ENCODE data around the gene CRLF2. TPM values are rescaled to one million over a fixed set of nuclear protein-coding genes. Genes with fewer than 3 reads are reported as not detected.
A peak's percentile ranks its signal among the peaks of the same experiment; 100 is the strongest.
"Not testable (repeated sequence)": the region's sequence is repeated elsewhere in the genome, so short reads cannot be mapped to it uniquely, and the experiment has no call there.

The CRLF2 gene
- total RNA-seq, 2 donors from 2014 or later: not detected

DNA sequence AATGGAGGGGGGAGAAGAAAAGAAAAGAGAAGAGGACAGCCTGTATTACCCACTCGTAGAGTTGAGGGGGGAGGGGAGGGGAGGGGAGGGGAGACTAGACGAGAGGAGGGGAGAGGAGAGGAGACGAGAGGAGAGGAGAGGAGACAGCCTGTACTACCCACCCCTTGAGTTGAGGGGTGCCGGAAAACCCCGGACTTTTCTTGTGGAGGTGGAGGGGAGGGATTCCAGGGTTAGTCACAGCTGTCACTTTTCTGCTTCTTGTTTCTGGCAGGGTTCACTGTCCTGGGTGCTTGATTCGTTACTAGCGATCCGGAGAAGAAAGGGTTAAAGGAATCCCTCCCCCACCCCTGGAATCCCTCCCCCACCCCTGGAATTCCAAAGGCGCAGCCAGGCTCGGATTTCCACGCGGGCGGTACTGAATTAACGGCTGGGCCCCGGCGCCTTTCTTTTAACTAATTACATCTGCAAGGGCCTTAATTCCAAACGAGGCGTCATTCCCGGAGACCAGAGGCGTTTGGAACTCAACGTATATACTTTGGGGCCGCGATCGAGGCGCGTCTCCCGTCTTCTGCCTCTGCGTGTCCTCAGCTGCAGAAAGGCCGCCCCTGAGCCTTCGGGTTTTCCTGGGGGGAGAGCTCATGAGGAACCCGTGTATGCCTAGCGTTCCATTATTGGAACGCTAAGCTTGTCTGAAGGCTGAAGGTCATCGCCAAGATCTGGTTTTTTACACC, 36.0 kb upstream of the CRLF2 start:
- Histone ChIP-seq H3K27me3 (peaks cover 0 to 9% of the 10 kb centered on the region in 2 donors), H3K4me1 (peaks cover 10% of the 10 kb centered on the region), H3K9me3 (peaks cover 0 to 4% (median 0%) of the 10 kb centered on the region in 3 donors), H3K4me3 (no peak overlapping the region), H3K27ac (peak overlapping the region in 1 of 4 donors; percentile 52), H3K36me3 (replicated peaks in 1 of 2; ENCODE audit: insufficient read depth in 1 of 2, low read depth in 2 of 2) (no peaks in the 10 kb centered on the region)
- ATAC-seq (no peak), DNase-seq (no peak)
- intact Hi-C loops (cut with DNase I): no loop called here
- 2 to 7% methylated on average over 17 to 30 of the region's 34 CpGs for WGBS, 2 donors
- TF ChIP-seq, protein P1, sequence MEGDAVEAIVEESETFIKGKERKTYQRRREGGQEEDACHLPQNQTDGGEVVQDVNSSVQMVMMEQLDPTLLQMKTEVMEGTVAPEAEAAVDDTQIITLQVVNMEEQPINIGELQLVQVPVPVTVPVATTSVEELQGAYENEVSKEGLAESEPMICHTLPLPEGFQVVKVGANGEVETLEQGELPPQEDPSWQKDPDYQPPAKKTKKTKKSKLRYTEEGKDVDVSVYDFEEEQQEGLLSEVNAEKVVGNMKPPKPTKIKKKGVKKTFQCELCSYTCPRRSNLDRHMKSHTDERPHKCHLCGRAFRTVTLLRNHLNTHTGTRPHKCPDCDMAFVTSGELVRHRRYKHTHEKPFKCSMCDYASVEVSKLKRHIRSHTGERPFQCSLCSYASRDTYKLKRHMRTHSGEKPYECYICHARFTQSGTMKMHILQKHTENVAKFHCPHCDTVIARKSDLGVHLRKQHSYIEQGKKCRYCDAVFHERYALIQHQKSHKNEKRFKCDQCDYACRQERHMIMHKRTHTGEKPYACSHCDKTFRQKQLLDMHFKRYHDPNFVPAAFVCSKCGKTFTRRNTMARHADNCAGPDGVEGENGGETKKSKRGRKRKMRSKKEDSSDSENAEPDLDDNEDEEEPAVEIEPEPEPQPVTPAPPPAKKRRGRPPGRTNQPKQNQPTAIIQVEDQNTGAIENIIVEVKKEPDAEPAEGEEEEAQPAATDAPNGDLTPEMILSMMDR (IDR thresholded peaks at IDR 0.05): no peak

DNA sequence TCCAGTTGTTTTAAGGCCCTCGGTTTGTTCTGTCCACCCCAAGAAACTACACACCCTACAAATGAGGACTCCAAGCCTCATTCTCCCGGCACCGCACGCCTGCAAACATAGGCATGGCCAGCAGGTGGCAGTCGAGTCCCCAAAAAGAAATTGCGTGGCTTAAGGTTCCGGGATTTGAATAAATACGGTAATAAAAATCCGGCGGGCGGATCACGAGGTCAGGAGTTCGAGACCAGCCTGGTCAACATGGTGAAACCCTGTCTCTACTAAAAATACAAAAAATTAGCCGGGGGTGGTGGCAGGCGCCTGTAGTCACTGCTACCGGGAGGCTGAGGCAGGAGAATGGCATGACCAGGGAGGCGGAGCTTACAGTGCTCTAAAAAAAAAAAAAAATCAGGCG, 34.4 kb upstream of the CRLF2 start:
- Histone ChIP-seq H3K27me3 (peaks cover 0 to 9% of the 10 kb centered on the region in 2 donors), H3K9me3 (no peaks in the 10 kb centered on the region), H3K4me1 (peaks cover 10% of the 10 kb centered on the region), H3K4me3 (no peak overlapping the region), H3K27ac (no peak overlapping the region), H3K36me3 (replicated peaks in 1 of 2; ENCODE audit: insufficient read depth in 1 of 2, low read depth in 2 of 2) (no peaks in the 10 kb centered on the region)
- WGBS, 2 donors: 13 to 16% methylated on average over 17 to 18 of the region's 18 CpGs
- ATAC-seq (peak; percentile 27), DNase-seq (peak in 3 of 4 donors; percentile 51 to 61 (median 59))
- TF ChIP-seq POLR2A (IDR thresholded peaks at IDR 0.05): no peak
- TF ChIP-seq, protein P1 (IDR thresholded peaks at IDR 0.05): peak; percentile 30 to 68 (median 53)
- intact Hi-C loops (cut with DNase I): no loop called here

DNA sequence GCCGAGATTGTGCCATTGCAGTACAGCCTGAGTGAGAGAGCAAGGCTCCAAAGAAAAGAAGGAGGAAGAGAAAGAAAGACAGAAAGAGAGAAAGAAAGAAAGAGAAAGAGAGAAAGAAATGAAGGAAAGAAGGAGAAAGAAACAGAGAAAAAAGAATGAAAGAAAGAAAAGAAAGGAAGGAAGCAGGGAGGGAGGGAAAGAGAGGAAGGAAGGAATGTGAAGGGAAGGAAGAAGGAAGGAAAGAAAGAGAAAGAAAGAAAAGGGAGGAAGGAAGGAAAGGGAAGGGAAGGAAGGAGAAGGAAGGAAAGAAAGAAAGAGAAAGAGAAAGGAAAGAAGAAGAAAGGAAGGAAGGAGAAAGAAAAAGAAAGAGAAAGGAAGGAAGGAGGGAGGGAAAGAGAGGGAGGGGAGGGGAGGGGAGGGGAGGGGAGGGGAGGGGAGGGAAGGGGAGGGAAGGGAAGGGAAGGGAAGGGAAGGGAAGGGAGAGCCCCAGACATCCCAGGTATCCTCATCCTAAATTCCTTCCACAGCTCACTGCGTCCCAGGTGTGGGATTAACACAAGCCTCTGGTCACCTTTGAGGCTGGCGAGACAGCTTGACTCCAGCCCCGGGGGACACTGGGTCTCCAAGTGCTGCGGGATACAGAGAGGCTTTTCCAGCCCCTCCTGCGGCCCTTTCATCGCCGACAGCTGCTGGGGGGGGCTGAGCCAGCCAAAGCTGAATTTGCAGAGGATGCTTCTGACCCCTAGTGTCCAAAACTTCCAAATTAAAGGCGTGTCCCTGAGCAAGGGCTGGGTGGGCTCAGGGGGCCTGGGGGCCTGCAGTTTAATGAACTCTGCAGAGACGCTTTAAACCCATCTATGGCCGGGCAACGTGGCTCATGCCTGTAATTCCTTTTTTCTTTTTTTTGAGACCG, 32.0 kb upstream of the CRLF2 start:
- peaks cover 9% of the 10 kb centered on the region for H3K4me1 ChIP-seq
- ATAC-seq (no peak), DNase-seq (no peak)
- H3K4me3 ChIP-seq: no peak overlapping the region
- TF ChIP-seq, protein P1 (IDR thresholded peaks at IDR 0.05): no peak
- TF ChIP-seq POLR2A (IDR thresholded peaks at IDR 0.05): no peak
- 15 to 33% methylated on average over 6 to 13 of the region's 13 CpGs for WGBS, 2 donors
- intact Hi-C loops (cut with DNase I): no loop called here
- no peaks in the 10 kb centered on the region for H3K36me3 ChIP-seq (replicated peaks in 1 of 2; ENCODE audit: insufficient read depth in 1 of 2, low read depth in 2 of 2)
- peaks cover 0 to 8% of the 10 kb centered on the region in 2 donors for H3K27me3 ChIP-seq
- no peak overlapping the region for H3K27ac ChIP-seq
- peaks cover 0 to 4% (median 0%) of the 10 kb centered on the region in 3 donors for H3K9me3 ChIP-seq

DNA sequence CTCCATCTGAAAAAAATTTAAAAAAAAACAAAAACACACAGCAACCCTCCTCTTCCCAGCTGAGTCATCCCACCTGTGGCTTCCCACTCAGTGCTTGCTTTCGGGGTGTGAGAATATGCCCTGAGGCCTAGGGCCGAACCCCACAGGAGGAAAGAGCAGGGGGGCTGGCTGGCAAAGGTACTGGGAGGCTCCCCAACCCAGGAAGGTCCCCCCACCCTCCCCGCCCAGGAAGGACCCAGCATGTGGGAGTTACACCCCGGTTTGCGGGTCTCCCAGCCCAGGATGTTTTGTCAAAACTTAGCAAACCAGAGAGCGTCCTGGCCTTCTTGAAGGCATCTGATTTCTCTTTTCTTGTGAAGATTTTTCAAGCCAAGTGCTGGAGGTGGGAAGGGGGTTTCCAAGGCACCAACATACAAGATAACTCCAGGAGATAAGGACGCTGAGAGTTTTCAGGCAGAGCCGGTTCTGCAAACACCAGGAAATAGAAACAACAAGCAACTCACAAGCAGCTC, 30.5 kb upstream of the CRLF2 start:
- 17 to 37% methylated on average over 5 to 8 of the region's 8 CpGs for WGBS, 2 donors
- no peak for TF ChIP-seq POLR2A (IDR thresholded peaks at IDR 0.05)
- TF ChIP-seq, protein P1 (IDR thresholded peaks at IDR 0.05): no peak
- ATAC-seq (no peak), DNase-seq (no peak)
- no peaks in the 10 kb centered on the region for H3K36me3 ChIP-seq (replicated peaks in 1 of 2; ENCODE audit: insufficient read depth in 1 of 2, low read depth in 2 of 2)
- intact Hi-C loops (cut with DNase I): no loop called here
- H3K9me3 ChIP-seq: peaks cover 0 to 4% (median 0%) of the 10 kb centered on the region in 3 donors
- no peak overlapping the region for H3K4me3 ChIP-seq
- no peaks in the 10 kb centered on the region for H3K27me3 ChIP-seq
- no peaks in the 10 kb centered on the region for H3K4me1 ChIP-seq
- no peak overlapping the region for H3K27ac ChIP-seq

DNA sequence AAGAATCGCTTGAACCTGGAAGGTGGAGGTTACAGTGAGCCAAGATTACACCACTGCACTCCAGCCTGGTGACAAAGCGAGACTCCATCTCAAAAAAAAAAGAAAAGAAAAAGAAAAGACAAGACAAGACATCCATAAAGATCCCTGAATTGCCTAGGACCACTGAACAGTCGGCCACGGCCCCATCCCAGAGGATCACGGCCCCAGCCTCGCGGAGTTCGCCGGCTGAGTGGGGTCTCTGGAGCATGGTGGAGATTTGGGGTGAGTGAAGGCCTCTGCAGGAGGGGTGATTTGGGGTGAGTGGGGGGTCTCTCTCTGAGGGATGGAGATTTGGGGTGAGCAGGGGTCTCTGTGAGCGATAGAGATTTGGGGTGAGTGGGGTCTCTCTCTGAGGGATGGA, 28.1 kb upstream of the CRLF2 start:
- H3K4me1 ChIP-seq; H3K9me3 ChIP-seq; ATAC-seq; H3K4me3 ChIP-seq; DNase-seq; H3K36me3 ChIP-seq (replicated peaks in 1 of 2; ENCODE audit: insufficient read depth in 1 of 2, low read depth in 2 of 2); H3K27ac ChIP-seq; H3K27me3 ChIP-seq; intact Hi-C loops (cut with DNase I): not testable (repeated sequence)
- 79 to 91% methylated on average over 8 to 9 of the region's 10 CpGs for WGBS, 2 donors
